ENCODE data around the gene EPS15. TPM values are rescaled to one million over a fixed set of nuclear protein-coding genes. Genes with fewer than 3 reads are reported as not detected.

Gene EPS15
- total RNA-seq, 1 donor: 108 TPM

GRCh38 chr1:51306950-51307349 lies 212.1 kb downstream of the EPS15 start:
- no peak for TF ChIP-seq CTCF (IDR thresholded peaks at IDR 0.05; ENCODE audit: insufficient read depth, low read length)

GRCh38 chr1:51305371-51305823 lies 213.7 kb downstream of the EPS15 start:
- H3K4me3 ChIP-seq (ENCODE audit: low read depth, low read length): no peak overlapping the region
- DNase-seq (ENCODE audit: low read depth): no peak
- no peak for TF ChIP-seq CTCF (IDR thresholded peaks at IDR 0.05; ENCODE audit: insufficient read depth, low read length)

More at GRCh38 chr1:51306950-51307349, 212.1 kb downstream of the EPS15 start:
- H3K4me3 ChIP-seq (ENCODE audit: low read depth, low read length): no peak overlapping the region
- no peak for DNase-seq (ENCODE audit: low read depth)

GRCh38 chr1:51304360-51304759 lies 214.7 kb downstream of the EPS15 start:
- DNase-seq (ENCODE audit: low read depth): no peak
- TF ChIP-seq CTCF (IDR thresholded peaks at IDR 0.05; ENCODE audit: insufficient read depth, low read length): no peak
- H3K4me3 ChIP-seq (ENCODE audit: low read depth, low read length): no peak overlapping the region

Small RNA genes within 50 kb of the gene (small RNA-seq; reads per million reads assigned to genes)
- gene RNU6-1281P: not detected
- gene RNU6-877P: not detected

Other genes with a start within 250 kb of the EPS15 start
- 0.25 and 2.0 TPM in 2 replicates for gene TTC39A, start 188.7 kb downstream of the EPS15 start, total RNA-seq (ENCODE audit: low replicate concordance)
- gene OSBPL9, start 97.8 kb upstream of the EPS15 start, total RNA-seq (ENCODE audit: low replicate concordance): 24.2 and 52.7 TPM in 2 replicates

Measured in fibroblast of the aortic adventitia (primary cell).